Subcutaneous adipose tissue (tissue), 4 donors: ENCODE measurements around the gene RPL41. TPM values are rescaled to one million over a fixed set of nuclear protein-coding genes. Genes with fewer than 3 reads are reported as not detected.

Experiments
- total RNA-seq, 4 donors: library from RNA; depleted of rRNA; stranded (reverse); fragments of >200 nt; gene quantifications; one replicate each; pipeline ENCODE4 v1.1.0, GENCODE V29; 2016
- TF ChIP-seq, protein P1 (sequence below): fragments of 450-650 bp; IDR thresholded peaks from one replicate; pipeline ENCODE4 v1.5.1; 2016; ENCODE audit warnings: low read depth, mild to moderate bottlenecking, control low read depth, antibody characterized with exemption, moderate library complexity

Gene RPL41
- total RNA-seq, 4 donors from 2014 or later: 2,735 to 3,575 (median 3,131) TPM

DNA sequence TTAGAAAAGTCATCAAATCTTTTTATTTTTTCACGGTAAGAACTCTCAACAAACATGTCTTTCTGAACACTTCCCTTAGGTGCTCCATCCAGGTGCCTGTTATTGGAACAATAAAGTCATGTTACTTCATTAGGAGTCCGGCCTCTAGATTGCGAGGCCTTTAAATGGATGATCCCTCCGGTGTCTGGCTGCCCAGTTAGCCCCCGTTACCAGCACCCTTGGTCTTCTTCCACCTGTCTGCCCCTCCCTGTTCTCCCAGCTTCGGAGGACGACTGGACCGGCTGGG, 12.7 kb upstream of the RPL41 start:
- TF ChIP-seq, protein P1, sequence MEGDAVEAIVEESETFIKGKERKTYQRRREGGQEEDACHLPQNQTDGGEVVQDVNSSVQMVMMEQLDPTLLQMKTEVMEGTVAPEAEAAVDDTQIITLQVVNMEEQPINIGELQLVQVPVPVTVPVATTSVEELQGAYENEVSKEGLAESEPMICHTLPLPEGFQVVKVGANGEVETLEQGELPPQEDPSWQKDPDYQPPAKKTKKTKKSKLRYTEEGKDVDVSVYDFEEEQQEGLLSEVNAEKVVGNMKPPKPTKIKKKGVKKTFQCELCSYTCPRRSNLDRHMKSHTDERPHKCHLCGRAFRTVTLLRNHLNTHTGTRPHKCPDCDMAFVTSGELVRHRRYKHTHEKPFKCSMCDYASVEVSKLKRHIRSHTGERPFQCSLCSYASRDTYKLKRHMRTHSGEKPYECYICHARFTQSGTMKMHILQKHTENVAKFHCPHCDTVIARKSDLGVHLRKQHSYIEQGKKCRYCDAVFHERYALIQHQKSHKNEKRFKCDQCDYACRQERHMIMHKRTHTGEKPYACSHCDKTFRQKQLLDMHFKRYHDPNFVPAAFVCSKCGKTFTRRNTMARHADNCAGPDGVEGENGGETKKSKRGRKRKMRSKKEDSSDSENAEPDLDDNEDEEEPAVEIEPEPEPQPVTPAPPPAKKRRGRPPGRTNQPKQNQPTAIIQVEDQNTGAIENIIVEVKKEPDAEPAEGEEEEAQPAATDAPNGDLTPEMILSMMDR: no peak

GRCh38 chr12:56104109-56104814, 12.2 kb upstream of the RPL41 start, which contains the start of gene PA2G4:
Gene PA2G4, plus strand, starts transcription at chr12:56104559. Its CDS starts 179 bp downstream, at chr12:56104738.
- TF ChIP-seq, protein P1: no peak

- TF ChIP-seq, protein P1: no peak
Measured at GRCh38 chr12:56104815-56105608, 11.4 kb upstream of the RPL41 start.

DNA sequence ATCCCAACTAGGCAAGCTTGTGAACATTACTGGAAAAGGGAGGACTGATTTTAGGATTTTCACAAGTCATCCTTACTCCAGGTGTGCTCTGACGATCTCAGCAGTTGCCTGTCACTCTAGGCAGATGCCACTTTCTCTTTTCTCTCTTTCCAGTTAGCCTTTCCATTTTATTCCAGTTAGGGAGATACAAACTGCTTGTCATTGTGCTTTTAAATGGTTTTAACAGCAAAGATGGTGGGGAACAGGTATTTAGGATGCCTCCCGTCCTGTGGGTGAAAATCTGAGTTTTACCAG, 10.9 kb upstream of the RPL41 start:
- TF ChIP-seq, protein P1: no peak

- TF ChIP-seq, protein P1: no peak
Measured at GRCh38 chr12:56107242-56107641, 9.2 kb upstream of the RPL41 start.

DNA sequence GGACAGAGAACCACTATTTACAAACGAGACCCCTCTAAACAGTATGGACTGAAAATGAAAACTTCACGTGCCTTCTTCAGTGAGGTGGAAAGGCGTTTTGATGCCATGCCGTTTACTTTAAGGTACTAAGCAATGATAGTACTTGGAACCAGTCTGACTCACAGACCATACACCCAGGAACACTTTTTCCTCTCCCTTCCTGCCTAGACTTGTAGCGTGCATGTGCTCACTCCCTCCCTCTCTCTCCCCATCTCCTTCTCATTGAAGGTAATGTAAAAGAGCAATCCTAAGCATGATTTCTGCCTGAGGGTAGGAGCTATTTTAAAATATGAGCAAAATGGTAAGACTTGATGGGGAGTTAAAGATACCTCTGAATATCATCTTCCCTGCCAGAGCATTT, 5.9 kb upstream of the RPL41 start:
- TF ChIP-seq, protein P1: no peak

DNA sequence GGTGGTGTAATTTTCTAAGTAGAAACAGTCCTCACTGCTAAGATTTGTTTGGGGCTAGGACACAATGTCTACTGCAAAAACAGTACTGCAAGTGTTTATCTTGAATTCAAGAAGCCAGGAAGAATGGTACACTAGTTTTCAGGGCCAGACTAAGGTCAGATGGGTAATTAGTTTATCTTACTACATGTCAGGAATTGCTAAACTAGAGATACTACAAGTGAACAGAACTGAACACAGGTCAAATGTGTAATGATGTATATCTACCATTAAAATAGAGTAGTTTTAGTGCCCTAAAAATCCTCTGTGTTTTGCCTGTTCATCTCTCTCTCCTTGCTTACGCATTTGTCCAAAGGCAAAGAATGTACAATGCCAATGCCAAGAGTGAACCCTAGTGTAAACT, 2.3 kb upstream of the RPL41 start:
- TF ChIP-seq, protein P1: no peak
